GM12873 (cell line): ENCODE measurements around the gene AGTPBP1.
A peak's percentile ranks its signal among the peaks of the same experiment; 100 is the strongest.

Experiments used
- TF ChIP-seq, protein P1 (sequence below): IDR thresholded peaks from 2 replicates; pipeline ENCODE4 v1.5.1; 2012; ENCODE audit warnings: low read depth, mild to moderate bottlenecking, moderate library complexity, low read length, control low read depth; ENCODE audit not compliant: insufficient read depth; ENCODE audit errors: missing control alignments

The AGTPBP1 gene

DNA sequence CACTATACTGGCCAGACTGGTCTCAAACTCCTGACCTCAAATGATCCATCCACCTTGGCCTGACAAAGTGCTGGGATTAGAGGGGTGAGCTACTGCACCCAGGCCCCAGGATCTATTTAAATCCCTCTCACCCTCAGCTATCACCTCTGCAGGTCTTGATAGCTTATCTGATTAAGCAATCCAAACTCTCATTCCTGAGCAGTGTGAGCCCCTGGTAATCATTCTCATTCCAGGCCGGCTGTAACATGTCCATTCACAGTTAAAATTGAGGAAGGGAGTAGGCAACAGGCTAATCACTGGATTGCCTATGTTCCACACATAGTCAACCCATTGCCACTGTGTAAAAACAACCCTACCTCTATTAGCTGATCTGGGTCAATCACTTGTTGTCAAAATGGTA lies 111.1 kb downstream of the AGTPBP1 start:
- TF ChIP-seq, protein P1, sequence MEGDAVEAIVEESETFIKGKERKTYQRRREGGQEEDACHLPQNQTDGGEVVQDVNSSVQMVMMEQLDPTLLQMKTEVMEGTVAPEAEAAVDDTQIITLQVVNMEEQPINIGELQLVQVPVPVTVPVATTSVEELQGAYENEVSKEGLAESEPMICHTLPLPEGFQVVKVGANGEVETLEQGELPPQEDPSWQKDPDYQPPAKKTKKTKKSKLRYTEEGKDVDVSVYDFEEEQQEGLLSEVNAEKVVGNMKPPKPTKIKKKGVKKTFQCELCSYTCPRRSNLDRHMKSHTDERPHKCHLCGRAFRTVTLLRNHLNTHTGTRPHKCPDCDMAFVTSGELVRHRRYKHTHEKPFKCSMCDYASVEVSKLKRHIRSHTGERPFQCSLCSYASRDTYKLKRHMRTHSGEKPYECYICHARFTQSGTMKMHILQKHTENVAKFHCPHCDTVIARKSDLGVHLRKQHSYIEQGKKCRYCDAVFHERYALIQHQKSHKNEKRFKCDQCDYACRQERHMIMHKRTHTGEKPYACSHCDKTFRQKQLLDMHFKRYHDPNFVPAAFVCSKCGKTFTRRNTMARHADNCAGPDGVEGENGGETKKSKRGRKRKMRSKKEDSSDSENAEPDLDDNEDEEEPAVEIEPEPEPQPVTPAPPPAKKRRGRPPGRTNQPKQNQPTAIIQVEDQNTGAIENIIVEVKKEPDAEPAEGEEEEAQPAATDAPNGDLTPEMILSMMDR = no peak

- TF ChIP-seq, protein P1 = no peak
Observed at GRCh38 chr9:85617141-85617670, 124.5 kb downstream of the AGTPBP1 start.

GRCh38 chr9:85615792-85616191 lies 126.0 kb downstream of the AGTPBP1 start:
- TF ChIP-seq, protein P1 = no peak

DNA sequence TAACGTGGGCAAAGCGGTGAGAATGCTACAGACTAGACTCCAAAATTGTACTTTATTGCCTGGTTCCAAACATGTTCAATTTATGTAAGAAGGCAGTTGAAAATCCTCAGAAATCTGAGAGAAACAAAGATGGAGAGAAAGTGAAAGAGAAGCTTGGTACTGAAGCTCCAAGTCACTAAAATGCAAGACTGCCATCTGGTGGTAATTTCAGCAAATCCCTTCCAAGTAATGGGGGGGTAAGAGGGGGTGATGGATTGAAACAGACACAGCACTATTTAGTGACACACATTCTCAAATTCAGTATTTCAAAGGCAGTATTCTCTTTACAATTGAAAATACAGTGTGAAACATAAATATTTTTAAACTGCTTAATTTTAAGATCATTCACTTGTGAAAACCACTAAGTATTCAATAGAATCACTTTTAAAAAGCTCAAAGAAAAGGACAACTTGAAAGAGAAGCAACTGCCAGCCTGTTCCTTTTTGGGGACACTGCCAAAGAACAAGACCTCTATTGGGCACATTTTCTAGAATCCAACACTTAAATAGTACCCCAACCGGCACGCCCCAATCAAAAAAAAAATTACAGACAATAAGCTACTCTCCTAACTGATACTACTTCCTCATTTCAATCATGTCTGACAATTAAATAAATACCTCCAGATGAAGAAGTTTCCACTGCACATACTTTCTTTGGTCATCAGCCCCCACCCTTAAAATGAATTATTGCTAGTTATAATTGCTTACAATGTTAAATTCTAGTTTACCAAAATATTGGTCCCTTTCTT lies 131.5 kb downstream of the AGTPBP1 start:
- TF ChIP-seq, protein P1 = peak; percentile 78

DNA sequence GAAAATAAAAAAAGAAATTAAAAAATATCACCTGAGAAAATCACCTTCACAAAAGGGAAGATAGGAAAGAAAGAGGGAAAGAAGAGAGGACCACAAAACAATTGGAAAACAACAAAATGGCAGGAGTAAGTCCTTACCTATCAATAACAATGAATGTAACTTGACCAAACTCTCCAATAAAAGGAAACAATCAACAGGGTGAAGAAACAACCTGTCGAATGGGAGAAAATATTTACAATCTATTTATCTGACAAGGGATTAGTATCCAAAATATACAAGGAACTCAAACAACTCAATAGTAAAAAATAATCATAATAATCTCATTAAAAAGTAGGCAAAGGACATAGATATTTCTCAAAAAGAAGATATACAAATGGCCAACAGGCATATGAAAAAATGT lies 135.8 kb downstream of the AGTPBP1 start:
- TF ChIP-seq, protein P1 = no peak

DNA sequence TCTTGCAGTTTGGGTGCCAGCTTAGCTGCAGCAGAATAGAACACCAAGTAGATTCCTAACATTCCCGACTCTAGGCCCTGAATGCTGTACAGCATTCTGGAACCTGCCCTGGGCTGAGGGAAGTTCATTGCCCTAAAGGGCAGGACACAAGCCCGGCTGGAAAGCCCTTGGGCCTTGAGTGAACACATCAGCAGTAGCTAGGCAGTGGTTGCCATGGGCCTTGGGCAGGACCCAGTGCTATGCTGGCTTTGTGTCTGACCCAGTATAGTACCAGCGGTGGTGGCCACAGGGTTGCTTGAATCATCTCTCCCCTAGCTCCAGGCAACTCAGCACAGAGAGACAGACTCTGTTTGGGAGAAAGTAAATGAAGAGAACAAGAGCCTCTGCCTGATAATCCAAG lies 137.8 kb downstream of the AGTPBP1 start:
- TF ChIP-seq, protein P1 = no peak

- TF ChIP-seq, protein P1 = no peak
Observed at GRCh38 chr9:85602742-85603141, 139.0 kb downstream of the AGTPBP1 start.
